ENCODE measurements around the gene LRP2. TPM values are rescaled to one million over a fixed set of nuclear protein-coding genes. Genes with fewer than 3 reads are reported as not detected.

LRP2 gene
- total RNA-seq, 1 experiment from 2014 or later = not detected

DNA sequence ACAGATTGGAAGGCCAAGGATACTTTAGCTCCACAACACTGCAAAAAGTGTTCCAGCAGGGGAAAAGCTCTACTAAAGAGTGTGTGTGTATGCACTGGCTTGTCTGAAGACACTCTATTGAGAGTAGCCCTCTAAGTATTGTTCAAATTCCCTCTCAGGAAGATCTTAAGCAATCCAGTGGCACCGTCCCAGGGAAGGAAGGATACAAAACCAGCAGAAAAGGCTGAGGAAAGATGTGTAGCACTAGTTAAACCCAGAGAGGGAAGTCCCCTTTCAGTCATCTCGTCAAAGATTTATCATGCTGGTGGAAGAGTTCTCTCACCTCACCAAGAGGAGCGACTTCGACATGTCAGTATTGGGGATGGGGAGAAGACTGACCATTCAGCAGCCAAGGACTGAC is 242.5 kb downstream of the LRP2 start:
- no peak for DNase-seq (ENCODE audit: low spot score)

DNA sequence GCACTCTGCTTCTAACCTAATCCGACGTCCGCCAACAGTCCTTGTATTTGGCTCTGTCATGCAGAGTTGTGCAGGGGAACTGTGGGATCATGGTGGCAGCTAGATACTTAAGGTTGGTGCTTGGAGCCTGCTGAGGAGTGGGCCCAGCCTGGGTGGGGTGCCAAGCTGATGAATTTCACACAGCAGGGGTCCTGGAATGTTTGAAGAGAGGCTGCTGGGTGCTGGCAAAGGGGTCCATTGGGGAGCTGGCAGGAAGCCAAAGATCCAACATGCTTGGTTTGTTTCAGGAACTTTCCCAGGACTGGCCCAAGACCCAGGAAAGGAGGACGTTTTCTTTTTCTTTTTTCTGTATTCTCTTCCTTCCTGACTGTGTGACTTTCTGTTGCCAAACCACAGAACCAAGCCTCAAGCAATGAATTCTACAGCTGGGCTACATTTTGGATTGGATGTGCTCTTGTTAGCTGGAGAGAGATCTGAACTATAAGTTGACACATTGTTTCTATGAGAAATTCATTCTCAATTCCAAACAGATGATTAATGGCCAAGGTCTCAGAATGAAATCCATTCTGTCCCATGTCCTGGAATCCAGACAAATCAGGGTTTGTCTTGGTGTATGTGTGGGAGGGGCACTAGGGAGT is 243.1 kb downstream of the LRP2 start:
- DNase-seq (ENCODE audit: low spot score) = no peak

DNA sequence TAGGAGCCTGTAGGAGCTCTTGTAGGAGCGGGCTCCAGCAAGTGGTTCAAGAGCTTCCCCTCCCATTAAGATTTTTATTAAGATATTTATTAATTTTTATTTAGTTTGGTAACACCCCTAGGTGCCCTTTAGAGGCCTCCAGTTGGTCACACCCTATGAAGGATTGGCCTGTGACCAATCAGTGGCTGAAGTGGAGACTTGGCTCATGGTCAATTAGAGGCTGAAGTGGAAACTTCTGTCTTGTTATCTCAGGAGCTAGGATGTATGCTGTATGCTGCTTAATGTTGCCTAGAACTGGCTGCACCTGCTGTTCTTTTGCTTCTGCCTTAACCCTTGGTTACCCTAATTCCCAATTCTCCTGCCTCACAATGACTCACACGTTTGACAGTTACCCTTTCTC is 244.3 kb downstream of the LRP2 start:
- DNase-seq (ENCODE audit: low spot score) = no peak

DNA sequence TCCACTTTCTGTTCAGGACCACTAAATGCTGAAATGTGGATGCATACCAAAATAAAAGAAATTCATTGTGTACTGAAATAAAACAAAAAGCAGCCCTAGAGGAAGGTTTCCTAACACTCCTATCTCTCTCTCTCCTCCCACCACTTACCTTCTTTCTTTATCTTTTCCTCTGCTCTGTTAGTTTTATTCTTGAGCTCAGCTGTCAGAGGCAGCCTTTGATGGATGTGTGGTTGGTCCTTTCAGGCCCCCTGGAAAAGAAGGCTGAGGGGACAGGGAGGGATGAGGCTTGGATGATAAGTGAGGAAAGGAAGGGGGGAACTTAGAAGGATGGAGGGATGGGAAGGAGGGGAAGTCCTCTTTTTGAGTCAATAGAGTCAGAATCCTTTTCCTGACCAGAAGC is 245.3 kb downstream of the LRP2 start:
- DNase-seq (ENCODE audit: low spot score) = no peak

DNA sequence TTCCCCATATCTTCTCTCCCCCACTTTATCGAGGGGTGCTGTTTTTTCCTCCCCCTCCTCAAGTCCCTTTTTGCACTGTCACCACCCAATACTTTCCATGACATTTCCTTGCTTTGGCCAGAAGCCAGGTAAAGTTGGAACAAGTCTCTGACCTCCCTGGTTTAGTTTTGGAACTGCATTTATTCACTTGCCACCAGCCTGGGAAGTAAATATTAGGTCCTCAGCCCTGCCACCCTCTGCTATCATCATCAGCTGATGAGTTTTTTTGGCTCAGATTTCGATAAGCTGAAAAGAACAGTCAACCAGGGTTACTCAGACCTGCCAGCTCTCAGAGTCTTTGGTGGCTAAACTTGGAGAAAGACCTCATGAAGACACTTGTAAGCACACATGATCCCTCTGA is 246.0 kb downstream of the LRP2 start:
- no peak for DNase-seq (ENCODE audit: low spot score)

DNA sequence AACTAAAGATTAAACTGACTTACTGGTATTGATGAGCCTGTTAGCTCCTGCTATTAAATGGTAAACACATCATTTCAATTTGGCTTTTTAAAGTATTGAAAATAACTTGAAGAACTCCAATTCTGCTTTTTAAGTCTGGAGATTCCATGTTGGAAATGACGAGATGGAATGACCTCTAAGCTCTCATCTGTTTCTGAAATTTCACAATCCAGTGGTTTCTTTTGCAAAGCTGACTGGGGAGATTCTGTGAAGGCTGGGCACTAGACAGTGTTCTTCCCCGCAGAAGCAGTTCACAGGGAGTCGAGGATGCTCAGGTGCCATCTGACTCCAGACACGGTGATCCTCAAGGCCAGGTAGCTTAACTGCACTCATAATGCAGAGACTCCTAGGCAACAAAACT is 248.3 kb downstream of the LRP2 start:
- DNase-seq (ENCODE audit: low spot score) = no peak

DNA sequence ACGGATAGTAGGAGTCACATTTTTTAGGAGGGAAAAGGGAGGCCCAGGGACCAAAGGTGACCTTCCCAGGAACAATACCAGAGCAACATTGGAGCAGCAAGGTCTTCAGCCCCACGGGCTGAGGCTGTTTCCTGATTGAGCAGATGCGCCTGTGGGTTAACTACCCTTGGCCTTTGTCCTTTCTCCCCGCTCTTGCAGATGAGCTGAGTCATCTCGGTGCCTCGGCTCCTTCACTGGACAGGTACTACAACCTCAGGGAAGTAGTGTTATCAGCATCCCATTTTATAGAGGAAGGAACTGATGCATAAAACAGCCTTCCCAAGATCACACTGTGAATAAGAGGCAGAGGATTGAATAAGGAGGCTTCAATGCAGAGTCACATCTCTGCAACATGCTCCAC is 249.5 kb downstream of the LRP2 start:
- DNase-seq (ENCODE audit: low spot score) = no peak

DNA sequence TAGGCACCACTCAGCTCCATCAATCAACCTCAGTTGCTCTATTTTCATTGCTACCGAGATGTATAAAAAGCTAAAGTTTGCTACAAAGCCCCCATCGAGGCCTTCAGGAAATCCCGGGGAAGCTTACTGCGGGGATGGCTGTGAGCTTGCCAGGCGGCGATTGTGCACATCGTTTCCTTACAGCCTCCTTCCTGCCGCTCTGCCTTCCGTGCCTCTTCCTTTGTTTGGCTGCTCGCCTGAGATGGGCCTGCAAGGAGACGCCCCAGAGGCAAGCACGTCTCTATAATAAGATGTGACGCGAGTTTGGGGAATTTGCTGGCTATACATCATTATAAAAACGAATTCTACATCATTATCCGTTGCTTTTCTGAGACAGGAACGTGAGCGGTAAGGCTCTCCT is 251.4 kb downstream of the LRP2 start:
- DNase-seq (ENCODE audit: low spot score) = no peak

DNA sequence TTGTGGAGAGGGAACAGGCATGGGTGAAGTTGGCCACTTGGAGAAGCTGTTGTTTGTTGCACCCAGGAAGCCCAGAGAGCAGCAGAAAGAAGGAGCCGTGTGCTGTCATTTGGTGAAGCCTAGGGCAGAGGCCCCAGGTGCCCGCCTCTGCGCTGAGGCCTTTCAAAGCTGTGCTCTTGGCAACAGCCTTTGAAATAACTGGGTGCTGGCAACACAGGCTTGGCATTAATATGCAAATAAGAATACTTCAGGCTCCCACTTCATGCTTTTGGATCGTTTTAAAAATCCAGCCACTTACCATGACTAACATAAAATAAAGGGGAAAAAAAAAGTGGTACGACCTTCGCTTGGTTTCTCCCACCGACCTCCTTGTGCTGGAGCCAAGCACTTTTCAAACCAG is 251.9 kb downstream of the LRP2 start:
- DNase-seq (ENCODE audit: low spot score) = no peak

DNA sequence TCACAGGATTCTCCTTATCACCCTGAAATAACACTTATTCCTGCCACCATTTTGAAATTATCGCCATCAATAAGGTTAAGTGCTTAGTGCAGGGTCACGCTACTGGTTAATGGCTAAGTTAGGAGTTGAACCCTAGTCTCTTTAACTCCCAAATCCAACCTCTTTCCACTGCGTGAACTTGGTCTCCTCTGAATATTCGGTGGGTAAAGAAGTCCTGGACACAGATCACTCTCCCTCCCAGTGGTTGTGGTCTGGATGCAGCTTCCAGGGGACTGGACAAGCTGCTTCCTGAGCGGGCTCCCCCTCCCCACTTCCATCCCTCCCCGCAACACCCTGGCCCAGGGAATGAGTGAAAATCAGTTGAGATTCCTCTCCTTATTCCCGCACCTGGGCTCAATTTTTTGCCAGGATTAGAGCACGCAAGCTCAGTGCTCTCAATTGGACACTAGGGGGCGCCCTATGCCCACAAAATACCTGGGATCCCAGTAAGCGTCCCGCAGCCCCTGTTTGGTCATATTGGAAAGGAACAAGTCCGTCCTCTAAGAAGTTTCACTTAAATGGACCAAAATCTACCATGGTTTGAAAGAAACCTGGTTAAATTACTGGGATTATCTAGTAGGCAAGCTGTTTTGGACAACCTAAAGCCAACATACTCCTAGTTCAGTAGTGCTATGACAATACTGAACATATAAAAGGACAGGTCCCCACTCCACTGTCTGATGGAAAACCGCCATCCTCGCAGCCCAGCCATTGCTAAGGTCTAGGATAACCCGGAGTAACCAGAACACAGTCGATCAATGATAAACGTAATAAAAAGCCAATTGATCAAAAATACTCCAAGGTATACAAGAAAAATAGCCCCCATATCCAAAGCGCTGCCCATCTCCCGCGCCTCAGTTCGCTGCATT is 252.6 kb downstream of the LRP2 start:
- DNase-seq (ENCODE audit: low spot score) = peak; percentile 74

DNA sequence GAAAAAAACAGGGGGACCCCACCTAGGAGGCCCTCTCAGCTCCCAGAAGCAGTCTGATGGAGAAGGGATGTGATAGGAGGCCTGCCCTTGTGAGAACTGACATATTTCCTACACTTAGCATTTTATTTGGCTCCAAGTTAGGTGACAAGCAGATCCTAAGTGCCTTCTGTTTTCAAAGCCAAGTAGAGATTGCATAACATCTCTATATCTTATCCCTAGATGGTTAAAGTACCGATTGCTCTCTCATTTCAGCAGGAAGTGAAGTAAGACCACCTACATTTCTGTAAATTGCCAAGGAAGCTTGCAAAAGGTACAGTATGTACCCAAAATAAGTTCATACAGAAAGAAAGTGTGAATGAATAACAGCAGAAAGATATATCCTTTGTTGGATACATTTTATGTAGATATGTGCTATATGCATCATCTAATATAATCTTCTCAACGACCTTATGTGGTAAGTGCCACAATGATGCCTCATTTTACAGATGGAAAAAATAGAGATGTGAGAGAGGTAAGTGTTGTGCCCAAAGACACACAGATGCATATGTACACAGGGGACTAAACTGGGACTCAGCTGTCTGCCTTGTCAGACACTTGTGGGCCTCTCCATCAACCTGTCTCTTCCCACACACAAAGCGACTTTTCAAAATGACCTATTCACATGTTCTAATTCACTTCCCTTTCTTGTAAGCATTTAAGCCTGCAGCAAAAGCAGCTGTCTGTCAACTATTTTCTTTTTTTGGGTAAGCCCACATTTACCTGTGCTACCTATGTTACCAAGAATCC is 254.0 kb downstream of the LRP2 start:
- DNase-seq (ENCODE audit: low spot score) = no peak

DNA sequence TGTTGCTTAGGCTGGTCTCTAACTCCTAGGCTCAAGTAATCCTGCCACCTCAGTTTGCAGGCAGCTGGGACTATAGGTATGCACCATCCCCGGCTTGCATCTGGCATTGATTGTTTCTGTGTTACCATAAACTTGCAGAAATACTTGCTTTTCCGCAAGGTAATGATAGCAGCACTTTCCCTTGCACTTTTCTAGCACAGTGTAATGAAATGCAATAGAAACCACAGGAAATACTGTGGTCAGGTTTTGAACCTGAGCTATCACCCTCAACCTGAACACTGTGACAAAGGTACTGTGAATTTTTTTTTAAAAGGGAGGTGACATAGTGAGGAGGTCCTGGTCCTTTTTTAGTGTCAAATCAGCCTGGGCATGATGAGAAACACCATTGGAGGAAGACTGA is 254.7 kb downstream of the LRP2 start:
- no peak for DNase-seq (ENCODE audit: low spot score)

DNA sequence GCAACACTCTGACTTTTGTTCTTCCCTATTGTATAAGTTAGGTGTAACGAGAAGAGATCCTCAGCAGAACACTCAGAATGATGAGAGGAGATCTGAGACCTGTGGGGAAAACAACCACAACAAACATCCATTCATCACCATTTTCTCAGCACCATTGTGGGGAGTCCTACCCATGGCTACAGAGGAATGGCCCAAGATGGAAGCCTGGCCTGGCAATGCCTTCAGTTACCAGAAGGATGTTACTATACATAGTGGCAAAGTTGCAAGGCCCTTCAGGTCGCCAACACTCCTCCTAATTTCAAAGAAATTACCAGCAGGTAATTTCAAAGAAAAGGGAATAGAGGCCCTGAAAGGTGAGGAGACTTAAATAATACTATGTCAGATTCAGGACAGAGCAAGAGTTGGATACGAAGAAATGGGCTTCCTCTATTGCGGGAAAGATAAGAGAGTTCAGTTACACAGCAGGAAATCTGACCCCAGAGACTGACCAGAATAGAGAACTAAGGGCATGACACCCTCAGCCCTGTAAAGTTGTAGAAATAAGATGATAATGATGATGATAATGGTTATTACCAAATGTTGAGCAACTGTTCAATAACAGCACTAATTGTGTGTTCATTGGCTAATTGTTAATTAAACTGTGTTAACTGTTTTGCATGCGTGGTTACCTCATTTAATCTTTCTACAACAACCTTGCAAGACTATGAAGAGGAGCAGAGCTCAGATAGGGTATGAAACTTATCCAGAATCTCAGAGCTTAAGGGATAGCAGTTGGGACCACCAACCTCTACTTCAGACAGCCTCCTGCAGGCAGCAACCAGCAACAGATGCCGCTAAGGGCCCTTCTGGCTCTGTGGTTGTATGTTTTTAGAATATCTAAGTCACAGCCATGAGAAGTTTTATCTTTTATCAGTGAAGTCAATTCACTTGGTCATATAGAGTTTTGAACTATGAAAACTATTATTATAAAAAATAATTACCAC is 255.5 kb downstream of the LRP2 start:
- DNase-seq (ENCODE audit: low spot score) = no peak

DNA sequence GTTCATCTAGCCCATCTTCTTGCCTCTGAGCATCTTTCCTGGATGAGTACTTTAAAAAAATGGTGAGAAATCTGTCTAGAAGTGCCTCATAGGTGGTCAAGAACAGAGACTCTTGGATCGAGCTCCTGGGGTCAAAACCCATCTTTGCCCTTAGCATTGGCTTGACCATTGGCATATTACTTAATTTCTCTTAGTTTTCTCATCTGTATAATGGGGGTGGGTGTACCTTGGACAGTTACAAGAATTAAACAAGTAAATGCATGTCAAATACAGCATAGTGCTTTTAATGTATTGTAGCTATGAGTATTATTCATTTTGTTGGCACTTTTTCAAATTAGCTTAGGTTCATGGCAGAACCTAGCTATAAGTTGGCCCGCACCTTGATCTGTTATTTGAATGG is 256.2 kb downstream of the LRP2 start:
- DNase-seq (ENCODE audit: low spot score) = no peak

DNA sequence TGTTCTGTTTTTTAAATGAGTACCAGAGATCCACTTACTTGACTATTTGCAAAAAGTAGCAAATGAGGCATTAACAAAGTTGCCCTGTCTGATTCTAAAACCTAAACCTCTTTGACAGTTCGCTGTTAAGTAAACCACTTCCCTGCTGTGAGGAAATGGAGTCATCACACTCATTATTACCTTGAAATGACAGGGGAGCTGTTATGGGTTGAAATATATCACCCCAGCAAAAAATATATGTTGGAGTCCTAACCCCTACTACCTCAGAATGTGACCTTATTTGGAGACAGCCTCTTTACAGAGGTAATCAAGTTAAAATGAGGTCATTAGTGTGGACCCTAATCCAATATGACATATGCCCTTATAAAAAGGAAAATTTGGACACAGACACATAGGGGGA is 256.9 kb downstream of the LRP2 start:
- no peak for DNase-seq (ENCODE audit: low spot score)

DNA sequence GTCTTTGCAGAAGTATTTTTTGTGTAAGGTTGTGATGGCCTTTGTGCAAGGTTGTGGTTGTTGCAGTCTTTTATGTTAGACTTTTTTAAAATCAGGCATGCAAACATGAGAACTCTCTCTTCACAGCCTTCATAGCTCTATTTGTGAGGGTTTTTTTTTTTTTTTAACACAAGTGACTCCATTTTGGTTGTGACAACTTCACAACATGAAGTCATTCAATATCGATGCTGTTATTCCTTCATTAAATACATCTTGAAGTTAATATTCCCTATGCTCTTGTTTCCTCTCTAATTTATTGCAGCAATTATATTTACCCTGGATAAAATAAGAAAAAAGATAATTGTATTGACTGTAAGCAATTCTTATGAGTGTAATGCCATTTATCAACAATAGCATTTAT is 257.5 kb downstream of the LRP2 start:
- no peak for DNase-seq (ENCODE audit: low spot score)

DNA sequence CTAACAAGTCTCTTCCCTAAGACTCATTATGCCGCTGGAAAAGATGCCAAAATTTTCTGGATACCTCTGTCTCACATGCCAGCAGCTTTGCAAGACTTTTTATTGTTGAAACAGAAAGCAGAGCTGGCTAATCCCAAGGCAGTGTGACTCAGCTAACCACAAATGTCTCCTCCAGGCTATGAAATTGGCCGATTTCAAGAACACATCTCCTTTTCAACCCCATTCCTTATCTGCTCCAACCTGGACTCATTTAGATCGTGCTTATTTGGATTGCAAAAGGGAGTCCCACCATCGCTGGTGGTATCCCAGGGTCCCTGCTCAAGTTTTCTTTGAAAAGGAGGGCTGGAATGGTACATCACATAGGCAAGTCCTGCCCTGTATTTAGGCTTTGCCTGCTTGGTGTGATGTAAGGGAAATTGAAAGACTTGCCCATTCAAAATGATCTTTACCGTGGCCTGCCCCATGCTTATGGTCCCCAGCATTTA is 266.7 kb downstream of the LRP2 start:
- peak; percentile 95 for DNase-seq (ENCODE audit: low spot score)

DNA sequence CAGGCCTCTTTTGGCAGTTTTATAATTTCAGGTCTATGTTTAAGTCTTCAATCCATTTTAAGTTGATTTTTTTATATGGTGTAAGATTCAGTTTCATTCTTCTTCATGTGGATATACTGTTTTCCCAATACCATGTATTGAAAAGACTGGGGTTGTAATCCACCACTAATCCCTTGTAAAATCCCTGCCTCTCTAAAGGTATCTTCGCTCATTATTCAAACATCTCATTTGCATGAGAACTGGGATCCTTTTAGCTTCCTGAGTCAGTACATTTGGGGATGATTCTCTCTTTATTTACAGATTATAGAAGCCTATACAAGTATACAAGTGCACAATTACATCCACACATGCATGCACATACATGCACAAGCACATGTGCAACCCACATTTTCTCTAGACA is 267.7 kb downstream of the LRP2 start:
- no peak for DNase-seq (ENCODE audit: low spot score)

DNA sequence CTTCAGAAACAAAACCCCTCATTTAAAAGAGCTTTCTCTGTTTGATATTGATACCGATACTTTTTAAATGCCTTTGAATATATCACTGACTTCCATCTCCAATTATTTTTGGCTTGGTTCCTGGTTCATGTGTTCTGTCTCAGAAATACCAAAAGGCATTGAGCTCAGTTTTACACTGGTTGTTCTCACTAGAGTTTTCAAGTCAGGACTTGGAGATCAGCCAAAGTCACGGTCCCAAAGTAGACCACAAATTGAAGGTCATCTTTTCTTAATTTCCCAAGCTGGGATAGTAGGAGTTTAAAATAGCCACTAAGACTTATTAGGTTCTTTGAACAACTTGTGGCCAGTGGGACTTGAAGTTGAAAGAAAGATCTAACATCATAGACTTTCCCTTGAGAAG is 268.8 kb downstream of the LRP2 start:
- no peak for DNase-seq (ENCODE audit: low spot score)

DNA sequence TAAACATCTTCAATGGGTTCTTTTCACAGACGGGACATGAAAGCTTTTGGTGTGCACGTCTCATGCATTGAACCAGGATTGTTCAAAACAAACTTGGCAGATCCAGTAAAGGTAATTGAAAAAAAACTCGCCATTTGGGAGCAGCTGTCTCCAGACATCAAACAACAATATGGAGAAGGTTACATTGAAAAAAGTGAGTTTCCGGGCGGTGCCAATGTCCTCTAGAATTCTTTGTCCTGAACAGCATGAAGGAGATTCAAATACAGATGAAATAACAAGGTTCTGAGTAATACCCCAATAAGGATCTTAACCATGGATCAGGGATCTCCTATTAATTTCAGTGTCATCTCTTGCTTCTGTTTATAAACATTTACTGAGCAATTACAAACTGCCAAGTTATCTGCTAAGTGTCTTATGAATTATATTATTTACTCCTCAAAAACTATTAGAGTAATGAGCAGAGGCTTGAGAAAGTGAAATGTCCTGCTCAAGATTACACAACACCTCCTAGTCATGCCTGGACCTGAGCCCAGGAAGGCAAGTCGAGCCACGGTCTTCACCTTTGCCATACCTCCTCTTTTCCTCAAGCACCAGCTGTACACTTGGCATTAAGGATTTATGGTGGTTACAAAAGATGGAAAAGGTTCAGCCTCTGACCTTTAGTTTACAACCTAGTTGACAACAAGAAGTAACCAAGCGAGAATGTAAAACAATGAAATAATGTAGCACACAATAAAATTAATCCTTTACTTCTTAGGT is 270.4 kb downstream of the LRP2 start:
- DNase-seq (ENCODE audit: low spot score) = peak; percentile 46

DNA sequence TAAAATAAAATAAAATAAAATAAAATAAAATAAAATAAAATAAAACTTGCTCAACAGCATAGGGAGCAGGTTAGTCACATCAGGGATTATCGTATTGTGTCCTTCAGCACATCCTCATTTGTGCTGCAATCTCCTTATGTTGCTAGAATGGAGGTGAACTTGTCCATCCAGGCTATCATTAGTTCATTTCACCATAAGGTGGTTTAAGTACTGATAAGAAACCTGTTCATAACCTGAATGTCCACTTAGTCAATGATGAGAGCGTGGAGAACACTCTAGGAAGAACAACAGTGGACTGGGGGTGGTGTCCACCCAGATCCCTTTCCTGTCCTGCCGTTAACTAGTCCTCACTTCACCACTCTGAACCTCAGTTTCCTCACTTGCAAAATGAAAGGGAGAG is 271.1 kb downstream of the LRP2 start:
- no peak for DNase-seq (ENCODE audit: low spot score)
